Colonic mucosa (tissue), 4 donors: Measurements from ENCODE around the gene RAPGEF5. TPM values are rescaled to one million over a fixed set of nuclear protein-coding genes. Genes with fewer than 3 reads are reported as not detected.

Source experiments
- DNase-seq: peaks from one replicate; pipeline ENCODE4 v3.0.0-alpha.2; 2020
- H3K27ac ChIP-seq: fragments of 200-600 bp; one replicate; pipeline ENCODE4 v1.8.0; 2021
- H3K27me3 ChIP-seq: fragments of 200-600 bp; one replicate; pipeline ENCODE4 v1.8.0; 2021
- H3K36me3 ChIP-seq: fragments of 200-600 bp; one replicate; pipeline ENCODE4 v1.8.0; 2021
- H3K4me1 ChIP-seq: fragments of 200-600 bp; one replicate; pipeline ENCODE4 v1.8.0; 2021; ENCODE audit warnings: mild to moderate bottlenecking
- H3K4me3 ChIP-seq: fragments of 200-600 bp; one replicate; pipeline ENCODE4 v1.8.0; 2021
- H3K9ac ChIP-seq, 2 donors: one replicate each; pipeline ENCODE4 v1.7.0; 2013; ENCODE audit warnings: control low read depth in 2 of 2, low read depth in 2 of 2, low read length in 2 of 2
- H3K9me3 ChIP-seq: fragments of 200-600 bp; one replicate; pipeline ENCODE4 v1.8.0; 2021
- CTCF ChIP-seq: fragments of 200-600 bp; IDR thresholded peaks from one replicate; pipeline ENCODE4 v1.8.0; 2022; ENCODE audit warnings: antibody characterized with exemption, mild to moderate bottlenecking
- intact Hi-C: fragments of 100-400 bp; cut with DNase I; formaldehyde crosslinking; loops from one replicate; pipeline ENCODE4 v1.14.1; 2022
- total RNA-seq, 2 donors: library from RNA; stranded (reverse); fragmentation: NEBNext Ultra II Directional in 1 of 2; extraction: Animal tissue kit (Norgen Biotek cat#: 25700) in 1 of 2; gene quantifications; one replicate each; pipeline ENCODE4 v1.2.1, GENCODE V29; 2021
- donor health status: healthy.
- donor health status: DM: no; HTN: no; CAD: no.
- donor health status: DM: no; HTN: no; CAD: no.

RAPGEF5 gene
- total RNA-seq, 2 donors from 2014 or later = 39.9 to 42.2 TPM

- Histone ChIP-seq H3K27ac (no peak overlapping the region), H3K9me3 (no peaks in the 10 kb centered on the region), H3K4me3 (no peak overlapping the region), H3K36me3 (no peaks in the 10 kb centered on the region), H3K4me1 (no peaks in the 10 kb centered on the region), H3K27me3 (no peaks in the 10 kb centered on the region), H3K9ac (no peak overlapping the region)
- intact Hi-C loops = no loop called here
- DNase-seq = no peak
- no peak for TF ChIP-seq CTCF
Observed at GRCh38 chr7:22142572-22142971, 214.4 kb downstream of the RAPGEF5 start.

GRCh38 chr7:22141355-22141754 is 215.6 kb downstream of the RAPGEF5 start:
- no peak for TF ChIP-seq CTCF
- H3K36me3 ChIP-seq = no peaks in the 10 kb centered on the region
- no peak overlapping the region for H3K9ac ChIP-seq
- intact Hi-C loops = no loop called here
- H3K27ac ChIP-seq = no peak overlapping the region
- H3K27me3 ChIP-seq = no peaks in the 10 kb centered on the region
- no peaks in the 10 kb centered on the region for H3K4me1 ChIP-seq
- H3K4me3 ChIP-seq = no peak overlapping the region
- DNase-seq = no peak
- H3K9me3 ChIP-seq = no peaks in the 10 kb centered on the region

- no peaks in the 10 kb centered on the region for H3K9me3 ChIP-seq
- no peaks in the 10 kb centered on the region for H3K4me1 ChIP-seq
- TF ChIP-seq CTCF = no peak
- H3K27ac ChIP-seq = no peak overlapping the region
- H3K27me3 ChIP-seq = no peaks in the 10 kb centered on the region
- intact Hi-C loops = no loop called here
- no peak overlapping the region for H3K9ac ChIP-seq
- no peak overlapping the region for H3K4me3 ChIP-seq
- H3K36me3 ChIP-seq = no peaks in the 10 kb centered on the region
- no peak for DNase-seq
Observed at GRCh38 chr7:22140578-22140977, 216.4 kb downstream of the RAPGEF5 start.

GRCh38 chr7:22138886-22139285 is 218.1 kb downstream of the RAPGEF5 start:
- no peak overlapping the region for H3K27ac ChIP-seq
- no peak overlapping the region for H3K9ac ChIP-seq
- H3K4me3 ChIP-seq = no peak overlapping the region
- no peaks in the 10 kb centered on the region for H3K9me3 ChIP-seq
- no peak for DNase-seq
- intact Hi-C loops = no loop called here
- no peaks in the 10 kb centered on the region for H3K4me1 ChIP-seq
- no peaks in the 10 kb centered on the region for H3K27me3 ChIP-seq
- H3K36me3 ChIP-seq = no peaks in the 10 kb centered on the region
- TF ChIP-seq CTCF = no peak

- Histone ChIP-seq H3K27me3 (no peaks in the 10 kb centered on the region), H3K4me1 (no peaks in the 10 kb centered on the region), H3K4me3 (no peak overlapping the region), H3K36me3 (no peaks in the 10 kb centered on the region), H3K27ac (no peak overlapping the region), H3K9ac (no peak overlapping the region), H3K9me3 (no peaks in the 10 kb centered on the region)
- DNase-seq = no peak
- intact Hi-C loops = no loop called here
- TF ChIP-seq CTCF = no peak
Observed at GRCh38 chr7:22138106-22138505, 218.8 kb downstream of the RAPGEF5 start.

- no peak for TF ChIP-seq CTCF
- no peaks in the 10 kb centered on the region for H3K36me3 ChIP-seq
- H3K27me3 ChIP-seq = no peaks in the 10 kb centered on the region
- no peaks in the 10 kb centered on the region for H3K4me1 ChIP-seq
- DNase-seq = no peak
- H3K9me3 ChIP-seq = no peaks in the 10 kb centered on the region
- H3K27ac ChIP-seq = no peak overlapping the region
- no peak overlapping the region for H3K4me3 ChIP-seq
- H3K9ac ChIP-seq = no peak overlapping the region
- intact Hi-C loops = no loop called here
Observed at GRCh38 chr7:22137466-22137865, 219.5 kb downstream of the RAPGEF5 start.
